Measurements from ENCODE around the gene USP40. TPM values are rescaled to one million over a fixed set of nuclear protein-coding genes. Genes with fewer than 3 reads are reported as not detected.

USP40 gene
- total and polyA plus RNA-seq, 9 of the 15 experiments (the other 6 are each of a cell fraction or from before 2014, with no cell fraction given) = 5.5 to 15.0 (median 9.3) TPM

GRCh38 chr2:233451950-233452349, 114.6 kb downstream of the USP40 start (continued):
- TF ChIP-seq, protein P1, sequence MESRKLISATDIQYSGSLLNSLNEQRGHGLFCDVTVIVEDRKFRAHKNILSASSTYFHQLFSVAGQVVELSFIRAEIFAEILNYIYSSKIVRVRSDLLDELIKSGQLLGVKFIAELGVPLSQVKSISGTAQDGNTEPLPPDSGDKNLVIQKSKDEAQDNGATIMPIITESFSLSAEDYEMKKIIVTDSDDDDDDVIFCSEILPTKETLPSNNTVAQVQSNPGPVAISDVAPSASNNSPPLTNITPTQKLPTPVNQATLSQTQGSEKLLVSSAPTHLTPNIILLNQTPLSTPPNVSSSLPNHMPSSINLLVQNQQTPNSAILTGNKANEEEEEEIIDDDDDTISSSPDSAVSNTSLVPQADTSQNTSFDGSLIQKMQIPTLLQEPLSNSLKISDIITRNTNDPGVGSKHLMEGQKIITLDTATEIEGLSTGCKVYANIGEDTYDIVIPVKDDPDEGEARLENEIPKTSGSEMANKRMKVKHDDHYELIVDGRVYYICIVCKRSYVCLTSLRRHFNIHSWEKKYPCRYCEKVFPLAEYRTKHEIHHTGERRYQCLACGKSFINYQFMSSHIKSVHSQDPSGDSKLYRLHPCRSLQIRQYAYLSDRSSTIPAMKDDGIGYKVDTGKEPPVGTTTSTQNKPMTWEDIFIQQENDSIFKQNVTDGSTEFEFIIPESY (CRISPR knock-in tag; IDR thresholded peaks at IDR 0.05) = no peak
- TF ChIP-seq RFX7 (CRISPR knock-in tag; IDR thresholded peaks at IDR 0.05) (no peak), GATA2 (CRISPR knock-in tag; IDR thresholded peaks at IDR 0.05) (0 out of 2 replicates have a peak, but pooled peaks have one; percentile 28), ARID1B (IDR thresholded peaks at IDR 0.05) (peak; percentile 79), PTTG1 (tag; IDR thresholded peaks at IDR 0.05; ENCODE audit: low read depth) (no peak), ZNF133 (CRISPR knock-in tag; IDR thresholded peaks at IDR 0.05) (no peak)
- TF ChIP-seq, protein P2, sequence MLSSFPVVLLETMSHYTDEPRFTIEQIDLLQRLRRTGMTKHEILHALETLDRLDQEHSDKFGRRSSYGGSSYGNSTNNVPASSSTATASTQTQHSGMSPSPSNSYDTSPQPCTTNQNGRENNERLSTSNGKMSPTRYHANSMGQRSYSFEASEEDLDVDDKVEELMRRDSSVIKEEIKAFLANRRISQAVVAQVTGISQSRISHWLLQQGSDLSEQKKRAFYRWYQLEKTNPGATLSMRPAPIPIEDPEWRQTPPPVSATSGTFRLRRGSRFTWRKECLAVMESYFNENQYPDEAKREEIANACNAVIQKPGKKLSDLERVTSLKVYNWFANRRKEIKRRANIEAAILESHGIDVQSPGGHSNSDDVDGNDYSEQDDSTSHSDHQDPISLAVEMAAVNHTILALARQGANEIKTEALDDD (IDR thresholded peaks at IDR 0.05) = peak; percentile 71

DNA sequence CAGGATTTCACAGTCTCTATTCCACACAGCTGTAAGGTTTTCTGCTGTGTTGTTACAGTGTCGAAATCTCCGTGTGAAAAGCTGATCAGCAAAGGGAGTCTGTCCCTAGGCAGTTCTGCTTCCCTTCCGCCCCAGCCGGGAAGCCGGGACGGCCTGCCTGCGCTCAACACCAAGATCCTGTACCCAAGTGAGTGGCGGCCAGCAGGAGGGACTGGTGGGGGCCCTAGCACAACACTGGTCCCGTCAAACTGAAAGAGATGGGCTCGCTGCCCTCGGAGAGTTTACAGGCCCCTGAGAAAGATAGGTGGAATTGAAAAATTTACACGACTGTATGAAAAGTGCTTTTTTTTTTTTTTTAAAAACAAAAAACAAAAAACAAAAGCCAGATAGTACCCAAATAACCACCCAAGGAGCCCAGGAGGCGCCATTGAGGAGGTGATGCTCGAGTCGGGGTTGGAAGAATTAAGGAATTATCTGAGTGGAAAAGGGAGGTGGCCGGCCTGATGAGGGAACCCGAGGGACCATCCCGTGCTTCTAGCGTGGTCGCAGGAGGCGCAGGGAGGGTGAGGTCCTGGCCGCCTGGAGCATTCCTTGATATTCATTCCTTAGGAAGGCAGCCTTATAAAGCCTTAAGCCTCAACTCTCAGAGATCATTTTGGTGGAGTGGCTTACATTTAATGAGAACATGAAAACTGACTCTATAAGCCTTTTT, 115.6 kb downstream of the USP40 start:
- BruUV-seq (replicated peaks) = no TSS peak

More for the DNA sequence above, 115.6 kb downstream of the USP40 start:
- TF ChIP-seq ZNF584 (CRISPR knock-in tag; IDR thresholded peaks at IDR 0.05; ENCODE audit: low read depth) (no peak), KDM5B (IDR thresholded peaks at IDR 0.05; ENCODE audit: insufficient replicate concordance, low read depth, low read length) (no peak), CBFA2T2 (conservative IDR thresholded peaks at IDR 0.05) (no peak), FOXM1 (IDR thresholded peaks at IDR 0.05; ENCODE audit: low read depth) (no peak), FOXM1 (CRISPR knock-in tag; IDR thresholded peaks at IDR 0.05; ENCODE audit: low read depth) (no peak), ZNF217 (CRISPR knock-in tag; IDR thresholded peaks at IDR 0.05) (no peak)
- TF ChIP-seq, protein P3, sequence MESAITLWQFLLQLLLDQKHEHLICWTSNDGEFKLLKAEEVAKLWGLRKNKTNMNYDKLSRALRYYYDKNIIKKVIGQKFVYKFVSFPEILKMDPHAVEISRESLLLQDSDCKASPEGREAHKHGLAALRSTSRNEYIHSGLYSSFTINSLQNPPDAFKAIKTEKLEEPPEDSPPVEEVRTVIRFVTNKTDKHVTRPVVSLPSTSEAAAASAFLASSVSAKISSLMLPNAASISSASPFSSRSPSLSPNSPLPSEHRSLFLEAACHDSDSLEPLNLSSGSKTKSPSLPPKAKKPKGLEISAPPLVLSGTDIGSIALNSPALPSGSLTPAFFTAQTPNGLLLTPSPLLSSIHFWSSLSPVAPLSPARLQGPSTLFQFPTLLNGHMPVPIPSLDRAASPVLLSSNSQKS (CRISPR knock-in tag; IDR thresholded peaks at IDR 0.05) = no peak
- Histone ChIP-seq H3K9me1 (ENCODE audit: control insufficient read depth, insufficient read depth, low read length) (no peaks in the 10 kb centered on the region), H3K9ac (ENCODE audit: insufficient read depth in 1 of 2, low read depth in 2 of 2, low read length in 2 of 2) (no peak overlapping the region), H3K27me3 (ENCODE audit: control insufficient read depth in 2 of 2, insufficient read depth in 2 of 2, low read length in 2 of 2) (no peaks in the 10 kb centered on the region), H4K20me1 (replicated peaks; ENCODE audit: control insufficient read depth, insufficient read depth, low read length) (no peaks in the 10 kb centered on the region), H3K79me2 (ENCODE audit: control insufficient read depth, insufficient read depth, low read length) (no peaks in the 10 kb centered on the region), H3K9me3 (replicated peaks; ENCODE audit: control insufficient read depth, insufficient read depth, low read depth, low read length) (no peaks in the 10 kb centered on the region), H2AFZ (ENCODE audit: low read depth, low read length) (no peak overlapping the region), H3K4me1 (replicated peaks in 1 of 2; ENCODE audit: control insufficient read depth in 2 of 2, insufficient read depth in 2 of 2, low read length in 2 of 2) (peaks cover 7 to 18% of the 10 kb centered on the region in 2 experiments; a peak in 4 of 5 replicates), H3K4me2 (ENCODE audit: insufficient read depth, low read length) (no peak overlapping the region), H3K27ac (ENCODE audit: extremely low read depth, low read depth, low read length) (no peak overlapping the region), H3K4me3 (no peak overlapping the region), H3K36me3 (ENCODE audit: control insufficient read depth, insufficient read depth, low read length) (peaks cover 66% of the 10 kb centered on the region; the same call in 2 of the 3 replicates)
- POLR2A ChIA-PET = no interaction called here
- DNase-seq (ENCODE audit: extremely low read depth in 1 of 4, low spot score in 3 of 4) (no peak), FAIRE-seq (no peak), ATAC-seq (no peak)
- WGBS (ENCODE audit: insufficient coverage, low coverage, missing lambda C conversion rate) = 83% methylated on average over 8 of the region's 22 CpGs
- intact Hi-C loops (cut with micrococcal nuclease) (no loop called here), in situ Hi-C loops (cut with MboI) (no loop called here)
- CTCF ChIA-PET (ENCODE audit: low intra/inter-chr PET ratio) = interaction anchor here (0.5 to 0.6 kb wide), 3 partner anchors 98 to 473 kb away, joined by 3 to 5 read pairs (median 3); no protein-coding TSS in a partner anchor
